ENCODE measurements around the gene POM121L12.

DNA sequence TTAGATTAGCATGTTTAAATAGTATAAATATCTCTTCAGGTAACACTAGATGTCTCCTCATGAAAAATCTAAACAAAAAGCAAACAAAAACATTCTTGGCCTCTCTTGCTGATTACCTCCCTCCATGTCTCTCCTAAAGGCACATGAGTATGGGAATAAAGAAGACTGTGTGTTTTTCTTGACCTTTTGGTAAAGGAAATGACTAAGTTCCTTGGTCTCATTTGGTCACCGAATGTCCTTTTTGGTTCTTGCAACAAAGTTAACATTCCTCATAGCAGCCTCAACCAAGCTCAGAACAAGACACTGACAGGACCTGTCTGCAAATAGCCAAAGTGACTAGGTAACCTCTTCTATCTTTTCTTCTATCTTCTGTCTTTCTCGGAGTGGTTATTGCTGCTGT lies 35.5 kb downstream of the POM121L12 start:
- TF ChIP-seq, protein P1, sequence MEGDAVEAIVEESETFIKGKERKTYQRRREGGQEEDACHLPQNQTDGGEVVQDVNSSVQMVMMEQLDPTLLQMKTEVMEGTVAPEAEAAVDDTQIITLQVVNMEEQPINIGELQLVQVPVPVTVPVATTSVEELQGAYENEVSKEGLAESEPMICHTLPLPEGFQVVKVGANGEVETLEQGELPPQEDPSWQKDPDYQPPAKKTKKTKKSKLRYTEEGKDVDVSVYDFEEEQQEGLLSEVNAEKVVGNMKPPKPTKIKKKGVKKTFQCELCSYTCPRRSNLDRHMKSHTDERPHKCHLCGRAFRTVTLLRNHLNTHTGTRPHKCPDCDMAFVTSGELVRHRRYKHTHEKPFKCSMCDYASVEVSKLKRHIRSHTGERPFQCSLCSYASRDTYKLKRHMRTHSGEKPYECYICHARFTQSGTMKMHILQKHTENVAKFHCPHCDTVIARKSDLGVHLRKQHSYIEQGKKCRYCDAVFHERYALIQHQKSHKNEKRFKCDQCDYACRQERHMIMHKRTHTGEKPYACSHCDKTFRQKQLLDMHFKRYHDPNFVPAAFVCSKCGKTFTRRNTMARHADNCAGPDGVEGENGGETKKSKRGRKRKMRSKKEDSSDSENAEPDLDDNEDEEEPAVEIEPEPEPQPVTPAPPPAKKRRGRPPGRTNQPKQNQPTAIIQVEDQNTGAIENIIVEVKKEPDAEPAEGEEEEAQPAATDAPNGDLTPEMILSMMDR (IDR thresholded peaks at IDR 0.05), result no peak
- no peak for TF ChIP-seq POLR2A (IDR thresholded peaks at IDR 0.05)
